ENCODE data around the gene NCR1. TPM values are rescaled to one million over a fixed set of nuclear protein-coding genes. Genes with fewer than 3 reads are reported as not detected.
"Not testable (repeated sequence)": the region's sequence is repeated elsewhere in the genome, so short reads cannot be mapped to it uniquely, and the experiment has no call there.

Gene NCR1
- total RNA-seq, 1 experiment from 2014 or later, result not detected

DNA sequence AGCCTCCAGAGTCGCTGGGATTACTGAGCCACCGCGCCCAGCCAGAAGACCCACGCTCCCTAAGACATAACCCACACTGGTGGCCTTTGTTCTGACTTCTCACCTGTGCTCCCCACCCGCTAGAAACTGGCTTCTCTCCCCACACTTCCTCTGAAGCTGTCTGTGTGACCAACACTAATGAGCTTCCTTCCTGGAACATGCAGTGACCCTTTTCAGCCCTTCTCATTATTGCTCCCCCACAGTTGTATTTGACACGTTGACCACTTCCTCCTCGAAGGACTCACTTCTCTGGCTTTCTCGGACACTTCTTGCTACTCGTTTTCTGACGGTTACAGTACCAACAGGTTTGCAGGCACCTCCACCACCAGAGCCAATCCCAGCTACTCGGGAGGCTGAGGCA is 10.9 kb downstream of the NCR1 start:
- H3K36me3 Mint-ChIP-seq (ENCODE audit: insufficient read depth, unreplicated experiment), result no peaks in the 10 kb centered on the region
- no peaks in the 10 kb centered on the region for H3K27me3 Mint-ChIP-seq (ENCODE audit: insufficient read depth, unreplicated experiment)
- ChIA-PET POLR2A (no interaction called here), CTCF (no interaction called here)
- TF ChIP-seq, protein P1, sequence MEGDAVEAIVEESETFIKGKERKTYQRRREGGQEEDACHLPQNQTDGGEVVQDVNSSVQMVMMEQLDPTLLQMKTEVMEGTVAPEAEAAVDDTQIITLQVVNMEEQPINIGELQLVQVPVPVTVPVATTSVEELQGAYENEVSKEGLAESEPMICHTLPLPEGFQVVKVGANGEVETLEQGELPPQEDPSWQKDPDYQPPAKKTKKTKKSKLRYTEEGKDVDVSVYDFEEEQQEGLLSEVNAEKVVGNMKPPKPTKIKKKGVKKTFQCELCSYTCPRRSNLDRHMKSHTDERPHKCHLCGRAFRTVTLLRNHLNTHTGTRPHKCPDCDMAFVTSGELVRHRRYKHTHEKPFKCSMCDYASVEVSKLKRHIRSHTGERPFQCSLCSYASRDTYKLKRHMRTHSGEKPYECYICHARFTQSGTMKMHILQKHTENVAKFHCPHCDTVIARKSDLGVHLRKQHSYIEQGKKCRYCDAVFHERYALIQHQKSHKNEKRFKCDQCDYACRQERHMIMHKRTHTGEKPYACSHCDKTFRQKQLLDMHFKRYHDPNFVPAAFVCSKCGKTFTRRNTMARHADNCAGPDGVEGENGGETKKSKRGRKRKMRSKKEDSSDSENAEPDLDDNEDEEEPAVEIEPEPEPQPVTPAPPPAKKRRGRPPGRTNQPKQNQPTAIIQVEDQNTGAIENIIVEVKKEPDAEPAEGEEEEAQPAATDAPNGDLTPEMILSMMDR (IDR thresholded peaks at IDR 0.05; ENCODE audit: unreplicated experiment), result no peak
- DNase-seq (ENCODE audit: unreplicated experiment), result no peak
- no peak overlapping the region for H3K4me3 Mint-ChIP-seq (ENCODE audit: unreplicated experiment)
- BruUV-seq (replicated peaks), result no TSS peak
- peaks cover 13% of the 10 kb centered on the region for H3K9me3 Mint-ChIP-seq (ENCODE audit: unreplicated experiment)
- H3K27ac Mint-ChIP-seq (ENCODE audit: low read depth, unreplicated experiment), result no peak overlapping the region
- no peaks in the 10 kb centered on the region for H3K4me1 Mint-ChIP-seq (ENCODE audit: insufficient read depth, unreplicated experiment)
- intact Hi-C loops (cut with micrococcal nuclease), result no loop called here

DNA sequence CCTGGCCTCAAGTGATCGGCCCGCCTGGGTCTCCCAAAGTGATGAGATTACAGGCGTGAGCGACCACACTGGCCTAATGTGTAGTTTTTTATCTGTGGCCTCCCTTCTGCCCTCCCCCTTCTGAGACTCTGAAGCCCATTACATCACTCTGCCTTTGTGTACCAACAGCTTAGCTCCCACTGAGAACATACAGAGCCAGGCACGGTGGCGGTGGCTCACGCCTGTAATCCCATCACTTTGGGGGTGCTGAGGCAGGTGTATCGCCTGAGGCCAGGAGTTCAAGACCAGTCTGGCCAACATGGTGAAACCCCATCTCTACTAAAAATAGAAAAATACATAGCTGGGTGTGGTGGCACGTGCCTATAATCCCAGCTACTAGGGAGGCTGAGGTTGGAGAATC is 12.6 kb downstream of the NCR1 start:
- no peak overlapping the region for H3K27ac Mint-ChIP-seq (ENCODE audit: low read depth, unreplicated experiment)
- intact Hi-C loops (cut with micrococcal nuclease), result no loop called here
- no peak for DNase-seq (ENCODE audit: unreplicated experiment)
- CTCF ChIA-PET, result interaction anchor here (0.6 to 5.5 kb wide), 5 partner anchors 12 to 265 kb away, joined by 3 to 73 read pairs (median 3); no protein-coding TSS in a partner anchor
- no peak overlapping the region for H3K4me3 Mint-ChIP-seq (ENCODE audit: unreplicated experiment)
- no peaks in the 10 kb centered on the region for H3K36me3 Mint-ChIP-seq (ENCODE audit: insufficient read depth, unreplicated experiment)
- TF ChIP-seq, protein P1 (IDR thresholded peaks at IDR 0.05; ENCODE audit: unreplicated experiment), result no peak
- H3K9me3 Mint-ChIP-seq (ENCODE audit: unreplicated experiment), result peaks cover 21% of the 10 kb centered on the region
- no TSS peak for BruUV-seq (replicated peaks)
- H3K4me1 Mint-ChIP-seq (ENCODE audit: insufficient read depth, unreplicated experiment), result no peaks in the 10 kb centered on the region
- no peaks in the 10 kb centered on the region for H3K27me3 Mint-ChIP-seq (ENCODE audit: insufficient read depth, unreplicated experiment)
- POLR2A ChIA-PET, result no interaction called here

DNA sequence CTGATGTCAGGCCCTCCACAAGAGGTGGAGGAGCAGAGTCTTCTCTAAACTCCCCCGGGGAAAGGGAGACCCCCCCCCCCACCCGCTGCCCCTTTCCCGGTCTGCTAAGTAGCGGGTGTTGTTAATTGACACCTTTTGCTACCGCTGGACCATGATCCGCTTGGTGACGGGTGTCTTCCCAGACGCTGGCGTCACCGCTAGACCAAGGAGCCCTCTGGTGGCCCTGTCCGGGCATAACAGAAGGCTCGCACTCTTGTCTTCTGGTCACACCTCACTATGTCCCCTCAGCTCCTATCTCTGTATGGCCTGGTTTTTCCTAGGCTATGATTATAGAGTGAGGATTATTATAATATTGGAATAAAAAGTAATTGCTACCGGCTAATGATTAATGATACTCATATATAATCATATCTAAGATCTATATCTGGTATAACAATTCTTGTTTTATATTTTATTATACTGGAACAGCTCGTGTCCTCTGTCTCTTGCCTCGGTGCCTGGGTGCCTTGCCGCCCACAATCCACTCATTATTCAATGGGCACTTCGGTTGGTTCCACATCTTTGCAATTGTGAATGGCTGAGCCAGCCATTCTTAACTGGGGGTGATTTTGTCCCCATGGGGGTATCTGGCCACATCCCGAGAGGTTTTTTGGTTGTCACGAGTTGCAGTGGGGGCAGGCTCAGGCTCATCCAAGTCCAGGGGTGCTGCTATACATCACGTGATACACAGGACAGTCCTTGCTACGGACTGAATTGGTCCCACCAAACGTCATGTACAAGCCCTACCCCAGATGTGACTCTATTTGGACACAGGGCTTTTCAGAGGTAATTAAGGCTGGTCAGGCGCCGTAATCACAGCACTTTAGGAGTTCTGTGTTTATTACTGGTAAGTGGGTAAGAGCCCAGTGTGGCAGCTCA is 14.0 kb downstream of the NCR1 start:
- H3K4me1 Mint-ChIP-seq (ENCODE audit: insufficient read depth, unreplicated experiment); POLR2A ChIA-PET; H3K36me3 Mint-ChIP-seq (ENCODE audit: insufficient read depth, unreplicated experiment); BruUV-seq (replicated peaks); H3K4me3 Mint-ChIP-seq (ENCODE audit: unreplicated experiment); intact Hi-C loops (cut with micrococcal nuclease); H3K27me3 Mint-ChIP-seq (ENCODE audit: insufficient read depth, unreplicated experiment); H3K27ac Mint-ChIP-seq (ENCODE audit: low read depth, unreplicated experiment): not testable (repeated sequence)
- DNase-seq (ENCODE audit: unreplicated experiment), result peak; percentile 9
- CTCF ChIA-PET, result interaction anchor here (0.6 to 5.5 kb wide), 7 partner anchors 12 to 302 kb away, joined by 3 to 73 read pairs (median 4); partner anchors contain the start of gene GP6
- peaks cover 21% of the 10 kb centered on the region for H3K9me3 Mint-ChIP-seq (ENCODE audit: unreplicated experiment)

DNA sequence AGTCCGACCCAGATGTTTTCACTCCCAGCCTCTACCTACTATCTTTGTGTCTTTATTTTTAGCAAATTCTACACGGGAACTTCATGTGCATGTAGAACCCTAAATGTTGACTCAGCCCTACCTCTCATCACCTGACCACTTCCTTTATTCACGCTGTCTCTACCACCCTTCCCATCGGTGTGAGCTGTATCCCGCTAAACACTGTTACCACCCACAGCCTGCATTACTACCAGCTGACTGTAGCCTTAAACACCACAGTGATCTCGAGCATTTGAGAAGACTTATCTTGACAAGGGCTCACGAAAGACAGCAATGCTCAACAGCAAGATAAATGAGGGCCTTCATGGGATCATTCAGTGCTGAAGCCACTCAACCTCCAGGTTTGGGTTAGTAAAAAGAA is 15.1 kb downstream of the NCR1 start:
- intact Hi-C loops (cut with micrococcal nuclease), result no loop called here

More for the DNA sequence above, 15.1 kb downstream of the NCR1 start:
- ChIA-PET POLR2A (no interaction called here), CTCF (interaction anchor here (0.6 to 5.5 kb wide), 3 partner anchors 36 to 267 kb away, joined by 3 to 73 read pairs (median 6); no protein-coding TSS in a partner anchor)
- no peaks in the 10 kb centered on the region for H3K27me3 Mint-ChIP-seq (ENCODE audit: insufficient read depth, unreplicated experiment)
- no peak overlapping the region for H3K4me3 Mint-ChIP-seq (ENCODE audit: unreplicated experiment)
- BruUV-seq (replicated peaks), result no TSS peak
- H3K36me3 Mint-ChIP-seq (ENCODE audit: insufficient read depth, unreplicated experiment), result peaks cover 7% of the 10 kb centered on the region
- DNase-seq (ENCODE audit: unreplicated experiment), result no peak
- no peaks in the 10 kb centered on the region for H3K4me1 Mint-ChIP-seq (ENCODE audit: insufficient read depth, unreplicated experiment)
- no peak overlapping the region for H3K27ac Mint-ChIP-seq (ENCODE audit: low read depth, unreplicated experiment)
- peaks cover 28% of the 10 kb centered on the region for H3K9me3 Mint-ChIP-seq (ENCODE audit: unreplicated experiment)
- TF ChIP-seq, protein P1 (IDR thresholded peaks at IDR 0.05; ENCODE audit: unreplicated experiment), result no peak

All from MCF 10A (cell line).